Trophoblast cell (in vitro differentiated cells and primary cell): Measurements from ENCODE around the gene USP48.

ENCODE experiments used
- DNase-seq, 2 donors: peaks; one replicate each; pipeline ENCODE4 v3.0.0-alpha.2; 2016
- H2AFZ ChIP-seq: 2 replicates; pipeline ENCODE4 v1.6.1; 2013; ENCODE audit warnings: low read length, moderate library complexity, mild to moderate bottlenecking; ENCODE audit not compliant: insufficient read depth, poor library complexity
- H2AK5ac ChIP-seq: 2 replicates; pipeline ENCODE4 v1.6.1; 2013; ENCODE audit warnings: mild to moderate bottlenecking, low read length
- H2BK120ac ChIP-seq: 2 replicates; pipeline ENCODE4 v1.6.1; 2013; ENCODE audit warnings: low read length, mild to moderate bottlenecking, moderate library complexity; ENCODE audit not compliant: insufficient read depth, poor library complexity
- H2BK12ac ChIP-seq: 2 replicates; pipeline ENCODE4 v1.6.1; 2013; ENCODE audit warnings: mild to moderate bottlenecking, low read length, moderate library complexity
- H2BK5ac ChIP-seq: 2 replicates; pipeline ENCODE4 v1.6.1; 2013; ENCODE audit warnings: low read length, low read depth, moderate library complexity, mild to moderate bottlenecking; ENCODE audit not compliant: poor library complexity
- H3K14ac ChIP-seq: 2 replicates; pipeline ENCODE4 v1.6.1; 2013; ENCODE audit warnings: mild to moderate bottlenecking, low read length
- H3K18ac ChIP-seq: 2 replicates; pipeline ENCODE4 v1.6.1; 2013; ENCODE audit warnings: mild to moderate bottlenecking, low read length
- H3K23ac ChIP-seq: 2 replicates; pipeline ENCODE4 v1.6.1; 2013; ENCODE audit warnings: low read length
- H3K27ac ChIP-seq: 2 replicates; pipeline ENCODE4 v1.5.1; 2013; ENCODE audit warnings: low read depth, mild to moderate bottlenecking, inconsistent platforms, low read length, moderate library complexity
- H3K27me3 ChIP-seq: 2 replicates; pipeline ENCODE4 v1.6.1; 2013; ENCODE audit warnings: inconsistent platforms, mild to moderate bottlenecking, low read length, moderate library complexity; ENCODE audit not compliant: insufficient read depth
- H3K36me3 ChIP-seq, 2 experiments: 1 replicate in 1 of 2; 2 replicates in 1 of 2; pipeline ENCODE4 v1.6.1; 2013; ENCODE audit warnings: low read length in 2 of 2, mild to moderate bottlenecking in 2 of 2, moderate library complexity in 1 of 2; ENCODE audit not compliant: insufficient read depth in 2 of 2, control insufficient read depth in 1 of 2
- H3K4ac ChIP-seq: 2 replicates; pipeline ENCODE4 v1.6.1; 2013; ENCODE audit warnings: low read depth, mild to moderate bottlenecking, low read length, moderate library complexity
- H3K4me1 ChIP-seq, 2 experiments: 1 replicate in 1 of 2; 2 replicates in 1 of 2; pipeline ENCODE4 v1.6.1; 2013; ENCODE audit warnings: low read length in 2 of 2, mild to moderate bottlenecking in 2 of 2, moderate library complexity in 1 of 2; ENCODE audit not compliant: insufficient read depth in 2 of 2, control insufficient read depth in 1 of 2
- H3K4me2 ChIP-seq: 2 replicates; pipeline ENCODE4 v1.6.1; 2013; ENCODE audit warnings: inconsistent platforms, mild to moderate bottlenecking, low read length, moderate library complexity
- H3K4me3 ChIP-seq: 2 replicates; pipeline ENCODE4 v1.5.1; 2013; ENCODE audit warnings: mild to moderate bottlenecking, low read depth, low read length, inconsistent platforms
- H3K79me1 ChIP-seq: one replicate; pipeline ENCODE4 v1.6.1; 2013; ENCODE audit warnings: low read length
- H3K79me2 ChIP-seq: 2 replicates; pipeline ENCODE4 v1.6.1; 2013; ENCODE audit warnings: low read length, mild to moderate bottlenecking; ENCODE audit not compliant: control insufficient read depth, insufficient read depth, poor library complexity
- H3K9ac ChIP-seq: 2 replicates; pipeline ENCODE4 v1.6.1; 2013; ENCODE audit warnings: mild to moderate bottlenecking, low read length
- H3K9me3 ChIP-seq: 2 replicates; pipeline ENCODE4 v1.6.1; 2013; ENCODE audit warnings: low read depth, mild to moderate bottlenecking, control low read depth, inconsistent platforms, low read length; ENCODE audit not compliant: insufficient read depth
- H4K12ac ChIP-seq: 2 replicates; pipeline ENCODE4 v1.6.1; 2013; ENCODE audit warnings: low read depth, mild to moderate bottlenecking, low read length, moderate library complexity
- H4K8ac ChIP-seq: 2 replicates; pipeline ENCODE4 v1.6.1; 2013; ENCODE audit warnings: low read depth, mild to moderate bottlenecking, low read length, moderate library complexity
- H4K91ac ChIP-seq: one replicate; pipeline ENCODE4 v1.6.1; 2013; ENCODE audit warnings: low read depth, mild to moderate bottlenecking, low read length, moderate library complexity
- WGBS: extraction: QIAGEN DNeasy Blood & Tissue Kit; methylation state at CpG from one replicate; pipeline ENCODE4 v1.1.7; 2013; ENCODE audit warnings: missing lambda C conversion rate; ENCODE audit not compliant: insufficient read length, insufficient coverage; ENCODE audit errors: extremely low coverage; 5-methylcytosine and 5-hydroxymethylcytosine counted together

USP48 gene

GRCh38 chr1:21705303-21705980 lies 77.5 kb downstream of the USP48 start:
- Histone ChIP-seq H3K14ac (no peak overlapping the region), H3K23ac (no peak overlapping the region), H3K79me2 (no peaks in the 10 kb centered on the region), H3K4me2 (no peak overlapping the region), H3K36me3 (peaks cover 14 to 24% of the 10 kb centered on the region in 2 experiments), H3K4me3 (no peak overlapping the region), H2BK120ac (no peak overlapping the region), H2AFZ (no peak overlapping the region), H4K91ac (no peak overlapping the region), H3K27ac (no peak overlapping the region), H3K18ac (no peak overlapping the region), H3K4ac (no peak overlapping the region), H3K4me1 (no peaks in the 10 kb centered on the region), H4K8ac (no peak overlapping the region), H2BK12ac (no peak overlapping the region), H2BK5ac (no peak overlapping the region), H3K9ac (no peak overlapping the region), H3K27me3 (no peaks in the 10 kb centered on the region), H2AK5ac (no peak overlapping the region), H3K9me3 (no peaks in the 10 kb centered on the region), H4K12ac (no peak overlapping the region), H3K79me1 (no peaks in the 10 kb centered on the region)
- no peak for DNase-seq
- no CpG with 5 or more reads among the region's 4 CpGs for WGBS

- Histone ChIP-seq H3K27ac (no peak overlapping the region), H2BK5ac (no peak overlapping the region), H3K79me2 (no peaks in the 10 kb centered on the region), H3K27me3 (no peaks in the 10 kb centered on the region), H3K14ac (no peak overlapping the region), H3K4ac (no peak overlapping the region), H3K4me2 (no peak overlapping the region), H3K4me1 (no peaks in the 10 kb centered on the region), H4K91ac (no peak overlapping the region), H3K79me1 (no peaks in the 10 kb centered on the region), H2AFZ (no peak overlapping the region), H2BK120ac (no peak overlapping the region), H4K12ac (no peak overlapping the region), H3K9me3 (no peaks in the 10 kb centered on the region), H2BK12ac (no peak overlapping the region), H3K4me3 (no peak overlapping the region), H3K18ac (no peak overlapping the region), H4K8ac (no peak overlapping the region), H3K23ac (no peak overlapping the region), H3K9ac (no peak overlapping the region), H2AK5ac (no peak overlapping the region), H3K36me3 (peaks cover 17 to 31% of the 10 kb centered on the region in 2 experiments)
- no CpG with 5 or more reads among the region's 5 CpGs for whole genome bisulfite sequencing
- no peak for DNase-seq
Measured at GRCh38 chr1:21704145-21704544, 78.8 kb downstream of the USP48 start.

DNA sequence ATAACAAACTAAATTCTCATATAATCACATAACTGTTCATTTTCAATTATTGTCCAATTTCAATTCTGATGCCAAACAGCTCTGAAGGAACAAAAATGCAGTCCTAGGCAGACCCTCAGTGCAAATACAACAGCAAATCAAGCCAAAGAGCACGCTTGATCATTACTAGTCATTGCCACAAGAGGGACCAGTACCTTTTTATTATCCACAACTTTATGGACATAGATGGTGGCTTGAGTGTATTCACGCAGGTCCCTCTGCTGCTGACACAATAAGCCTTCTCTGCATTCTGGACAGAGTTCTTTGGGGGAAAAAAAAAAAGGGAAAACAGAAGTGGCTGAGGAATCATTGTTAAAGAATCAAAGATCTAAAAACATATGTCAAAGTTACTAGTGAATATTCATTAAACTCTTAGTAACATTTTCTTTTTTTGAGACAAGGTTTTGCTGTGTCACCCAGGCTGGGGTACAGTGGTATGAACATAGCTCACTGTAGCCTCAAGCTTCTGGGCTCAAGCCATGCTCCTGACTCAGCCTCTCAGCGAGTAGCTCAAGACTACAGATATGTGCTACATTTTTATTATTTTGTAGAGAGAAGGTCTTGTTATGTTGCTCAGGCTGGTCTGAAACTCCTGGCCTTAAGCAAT lies 79.5 kb downstream of the USP48 start:
- H2AFZ ChIP-seq, result no peak overlapping the region
- no peak overlapping the region for H3K27ac ChIP-seq
- no peaks in the 10 kb centered on the region for H3K9me3 ChIP-seq
- no peaks in the 10 kb centered on the region for H3K79me1 ChIP-seq
- no peak overlapping the region for H3K4ac ChIP-seq
- H3K4me2 ChIP-seq, result no peak overlapping the region
- no peak overlapping the region for H3K14ac ChIP-seq
- no peak overlapping the region for H4K8ac ChIP-seq
- no peaks in the 10 kb centered on the region for H3K79me2 ChIP-seq
- peaks cover 15 to 31% of the 10 kb centered on the region in 2 experiments for H3K36me3 ChIP-seq
- H3K4me3 ChIP-seq, result no peak overlapping the region
- H4K12ac ChIP-seq, result no peak overlapping the region
- H3K23ac ChIP-seq, result no peak overlapping the region
- H3K9ac ChIP-seq, result no peak overlapping the region
- H2BK120ac ChIP-seq, result no peak overlapping the region
- WGBS, result no CpG with 5 or more reads among the region's 3 CpGs
- no peak overlapping the region for H3K18ac ChIP-seq
- H2AK5ac ChIP-seq, result no peak overlapping the region
- peak in 1 of 2 donors; percentile 25 for DNase-seq
- H2BK5ac ChIP-seq, result no peak overlapping the region
- no peaks in the 10 kb centered on the region for H3K27me3 ChIP-seq
- H2BK12ac ChIP-seq, result no peak overlapping the region
- H4K91ac ChIP-seq, result no peak overlapping the region
- H3K4me1 ChIP-seq, result no peaks in the 10 kb centered on the region

DNA sequence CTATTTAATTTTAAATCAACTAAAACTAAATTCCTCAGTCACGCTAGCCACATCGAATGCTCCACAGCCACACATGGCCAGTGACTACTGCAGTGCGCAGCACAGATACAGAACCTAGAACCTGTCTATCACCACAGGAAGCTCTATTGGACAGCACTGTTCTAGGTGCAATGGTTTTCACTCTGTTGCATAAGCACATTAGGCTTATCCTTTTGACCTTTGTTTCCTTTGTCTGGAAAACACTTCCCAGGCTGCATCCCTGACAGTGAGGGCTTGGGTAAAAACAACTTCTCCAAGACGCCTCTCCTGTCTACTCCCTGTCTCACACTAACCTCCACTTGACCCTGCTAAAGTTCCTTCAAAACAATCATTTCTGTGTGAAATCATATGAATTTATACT lies 80.2 kb downstream of the USP48 start:
- Histone ChIP-seq H3K4ac (no peak overlapping the region), H4K12ac (no peak overlapping the region), H4K91ac (no peak overlapping the region), H2AFZ (no peak overlapping the region), H3K23ac (no peak overlapping the region), H2BK120ac (no peak overlapping the region), H3K27me3 (no peaks in the 10 kb centered on the region), H3K9ac (no peak overlapping the region), H3K79me1 (no peaks in the 10 kb centered on the region), H3K4me2 (no peak overlapping the region), H2BK12ac (no peak overlapping the region), H3K18ac (no peak overlapping the region), H4K8ac (no peak overlapping the region), H2BK5ac (no peak overlapping the region), H3K4me1 (no peaks in the 10 kb centered on the region), H3K4me3 (no peak overlapping the region), H3K27ac (no peak overlapping the region), H3K36me3 (peaks cover 11 to 28% of the 10 kb centered on the region in 2 experiments), H3K9me3 (no peaks in the 10 kb centered on the region), H3K79me2 (no peaks in the 10 kb centered on the region), H3K14ac (no peak overlapping the region), H2AK5ac (no peak overlapping the region)
- WGBS, result no CpG with 5 or more reads among the region's 4 CpGs
- no peak for DNase-seq
